ENCODE results near the gene PRR5L.
A peak's percentile ranks its signal among the peaks of the same experiment; 100 is the strongest.
"Not testable (repeated sequence)": the region's sequence is repeated elsewhere in the genome, so short reads cannot be mapped to it uniquely, and the experiment has no call there.

PRR5L gene

DNA sequence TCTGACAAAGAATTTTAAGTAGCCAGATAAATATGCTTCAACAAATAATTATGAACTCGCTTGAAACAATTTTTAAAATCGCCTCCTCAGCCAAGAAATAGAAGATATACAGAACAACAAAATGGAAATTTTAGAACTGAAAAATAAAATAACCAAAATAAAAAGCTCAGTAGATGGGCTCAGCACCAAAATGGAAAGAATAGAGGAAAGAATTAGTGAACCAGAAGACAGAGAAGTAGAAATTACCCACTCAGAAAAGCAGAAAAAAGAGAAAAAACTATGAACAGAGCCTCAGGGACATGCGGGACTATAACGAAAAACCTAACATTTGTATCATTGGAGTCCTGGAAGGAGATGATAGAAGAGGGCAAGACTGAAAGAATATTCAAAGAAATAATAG lies 14.2 kb upstream of the PRR5L start:
- no peak for DNase-seq

- DNase-seq = no peak
Observed at GRCh38 chr11:36282926-36283325, 13.2 kb upstream of the PRR5L start.

DNA sequence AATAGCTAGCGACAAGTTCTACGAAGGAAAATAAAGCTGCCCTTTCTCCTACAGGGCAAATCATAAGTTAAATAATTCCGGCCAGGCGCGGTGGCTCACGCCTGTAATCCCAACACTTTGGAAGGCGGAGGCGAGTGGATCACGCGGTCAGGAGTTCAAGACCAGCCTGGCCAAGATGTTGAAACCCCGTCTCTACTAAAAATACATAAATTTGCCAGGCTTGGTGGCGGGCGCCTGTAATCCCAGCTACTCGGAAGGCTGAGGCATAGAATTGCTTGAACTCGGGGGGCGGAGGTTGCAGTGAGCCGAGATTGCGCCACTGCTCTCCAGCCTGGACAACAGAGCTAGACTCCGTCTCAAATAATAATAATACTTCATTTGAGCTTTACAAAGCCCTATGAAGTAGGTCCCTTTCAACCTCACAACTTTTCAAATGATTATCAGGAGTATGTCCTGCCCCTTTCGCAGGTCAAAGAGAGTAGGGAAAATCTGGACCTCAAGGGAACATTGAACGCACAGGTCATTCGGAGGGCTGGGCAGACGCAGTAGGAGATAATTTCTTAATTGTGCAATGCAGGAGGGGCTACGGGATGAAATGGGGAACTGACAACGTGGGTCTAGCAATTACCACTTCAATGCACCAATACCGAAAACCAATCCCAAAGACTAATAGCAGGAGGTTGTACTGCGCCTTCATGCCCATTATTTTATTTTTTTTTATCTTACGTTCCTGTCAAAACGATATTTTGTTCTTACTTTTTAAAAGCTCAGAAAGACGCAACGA lies 7.5 kb upstream of the PRR5L start:
- DNase-seq = no peak

- peak; percentile 88 to 95 (median 92) for DNase-seq
Observed at GRCh38 chr11:36289226-36289852, 6.7 kb upstream of the PRR5L start, which contains the start of gene COMMD9. Gene COMMD9, minus strand, starts transcription at chr11:36289424. Its CDS starts 12 bp downstream, at chr11:36289412.

DNA sequence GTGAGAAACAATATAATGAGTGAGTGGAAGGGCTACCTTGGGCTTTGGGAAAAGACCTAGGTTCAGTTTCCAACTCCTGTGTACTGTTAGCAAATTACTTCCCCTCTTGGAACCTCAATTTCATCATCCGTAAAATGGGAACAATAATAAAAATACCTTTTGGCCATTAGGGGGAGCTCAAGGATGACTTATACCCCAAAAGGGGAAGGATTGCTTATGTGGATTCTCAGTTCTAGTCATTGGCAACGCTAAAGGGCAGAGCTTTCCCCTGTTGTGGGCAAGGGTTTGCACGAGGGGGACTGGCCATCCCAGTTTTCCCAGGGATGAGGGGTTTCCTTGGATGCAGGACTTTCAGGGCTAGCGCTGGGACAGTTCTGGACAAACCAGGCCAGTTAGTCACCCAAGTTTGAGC lies 3.8 kb upstream of the PRR5L start:
- DNase-seq = peak in 1 of 5 donors; percentile 70

DNA sequence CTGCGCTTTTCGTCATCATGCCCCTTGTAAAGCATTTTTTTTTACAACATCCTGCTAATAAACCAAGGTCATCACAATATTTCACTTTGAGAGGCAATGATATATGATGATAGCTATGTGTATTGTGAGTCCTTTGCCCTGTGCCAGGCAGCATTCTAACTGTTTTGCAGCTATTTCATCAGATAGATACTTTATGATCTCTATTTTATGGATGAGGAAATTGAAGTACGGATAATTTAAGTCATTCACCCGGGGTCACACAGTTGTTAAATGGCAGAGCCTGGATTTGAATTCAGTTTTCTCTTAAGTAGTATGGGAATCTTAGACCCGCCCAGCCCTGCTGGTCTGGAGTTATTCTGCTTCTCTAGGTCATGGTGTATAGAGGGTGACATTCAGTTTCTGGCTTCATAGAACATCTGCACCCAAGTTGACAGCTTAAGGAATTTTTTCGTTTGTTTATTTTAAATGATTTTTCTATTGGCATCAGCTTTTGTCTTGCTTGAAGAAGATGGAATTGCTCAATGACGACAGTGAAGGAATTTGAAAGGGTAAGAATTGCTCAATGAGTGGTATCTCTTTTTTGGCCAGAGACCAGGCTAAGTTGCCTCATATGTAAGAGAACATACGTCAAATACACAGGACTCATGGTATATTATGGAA lies 926 bp downstream of the PRR5L start:
- DNase-seq = no peak

GRCh38 chr11:36300650-36301049 lies 4.6 kb downstream of the PRR5L start:
- DNase-seq = no peak

- no peak for DNase-seq
Observed at GRCh38 chr11:36304351-36304750, 8.3 kb downstream of the PRR5L start.

DNA sequence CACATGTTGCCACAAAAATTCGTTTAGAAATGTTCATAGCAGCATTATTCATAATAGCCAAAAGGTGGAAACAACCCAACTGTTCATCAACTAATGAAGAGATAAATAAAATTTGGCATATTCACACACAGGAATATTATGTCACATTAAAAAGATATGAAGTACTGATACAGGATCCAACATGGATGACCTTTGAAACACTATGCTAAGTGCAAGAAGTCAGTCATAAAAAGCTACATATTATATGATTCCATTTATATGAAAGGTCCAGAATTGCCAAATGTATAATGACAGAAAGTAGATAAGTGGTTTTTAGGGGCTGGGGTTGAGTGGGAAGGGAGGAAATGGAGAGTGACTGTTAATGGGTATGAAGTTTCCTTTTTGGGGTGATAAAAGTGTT lies 9.0 kb downstream of the PRR5L start:
- DNase-seq = no peak

DNA sequence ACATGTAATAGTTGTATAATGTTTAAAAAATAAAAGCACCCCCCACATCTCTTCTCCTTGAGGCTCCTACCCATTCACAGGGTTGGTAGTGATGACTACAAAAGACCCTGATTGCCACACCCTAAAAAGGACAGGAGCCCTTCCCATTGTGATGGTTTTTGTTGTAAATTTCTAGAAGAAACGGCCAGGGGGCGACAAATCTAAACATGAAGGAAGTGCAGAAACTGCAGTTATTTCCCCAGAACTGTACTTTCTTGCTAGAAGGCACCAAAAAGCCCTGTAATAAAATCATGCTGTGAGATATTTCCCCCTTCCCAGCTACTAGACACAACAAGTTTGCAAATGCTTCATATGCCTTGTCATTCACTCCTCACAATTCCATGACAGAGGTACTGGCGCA lies 10.8 kb downstream of the PRR5L start:
- peak in 1 of 5 donors; percentile 10 for DNase-seq

DNA sequence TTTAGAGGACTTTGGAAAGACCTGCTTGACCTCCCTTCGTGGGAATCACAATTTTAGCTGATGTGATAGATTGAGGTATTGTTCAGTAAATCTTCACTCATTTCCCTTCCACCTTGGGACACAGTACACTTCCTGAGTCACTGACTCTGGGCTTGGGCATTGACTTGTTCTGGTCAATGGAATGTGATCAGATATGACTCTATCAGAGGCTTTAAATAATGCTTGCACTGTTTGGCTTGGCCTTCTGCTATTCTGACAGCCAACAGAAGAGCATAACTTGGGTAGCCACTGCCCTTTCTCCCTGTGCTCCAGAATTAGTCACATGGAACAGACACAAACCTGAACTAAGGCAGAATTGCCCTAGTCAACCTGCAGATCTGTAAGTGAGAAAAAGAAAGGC lies 12.5 kb downstream of the PRR5L start:
- DNase-seq = no peak

DNA sequence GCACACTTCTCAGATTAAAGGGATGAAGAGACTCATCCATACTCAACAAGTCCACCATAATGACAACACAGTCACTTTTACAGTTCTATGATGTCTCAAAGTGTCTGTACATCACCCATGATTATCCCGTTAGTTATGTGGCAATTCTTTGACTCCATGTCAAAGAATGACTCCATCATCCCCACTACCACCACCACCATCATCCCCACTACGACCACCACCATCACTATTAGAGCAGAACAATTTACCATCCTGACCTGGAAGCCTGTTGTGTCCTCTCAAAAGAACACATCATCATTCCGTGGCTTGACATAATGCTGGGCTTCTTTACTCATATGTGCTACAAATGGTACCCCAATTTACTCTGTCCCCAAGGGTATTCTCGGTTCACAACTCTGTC lies 13.7 kb downstream of the PRR5L start:
- DNase-seq = no peak

DNA sequence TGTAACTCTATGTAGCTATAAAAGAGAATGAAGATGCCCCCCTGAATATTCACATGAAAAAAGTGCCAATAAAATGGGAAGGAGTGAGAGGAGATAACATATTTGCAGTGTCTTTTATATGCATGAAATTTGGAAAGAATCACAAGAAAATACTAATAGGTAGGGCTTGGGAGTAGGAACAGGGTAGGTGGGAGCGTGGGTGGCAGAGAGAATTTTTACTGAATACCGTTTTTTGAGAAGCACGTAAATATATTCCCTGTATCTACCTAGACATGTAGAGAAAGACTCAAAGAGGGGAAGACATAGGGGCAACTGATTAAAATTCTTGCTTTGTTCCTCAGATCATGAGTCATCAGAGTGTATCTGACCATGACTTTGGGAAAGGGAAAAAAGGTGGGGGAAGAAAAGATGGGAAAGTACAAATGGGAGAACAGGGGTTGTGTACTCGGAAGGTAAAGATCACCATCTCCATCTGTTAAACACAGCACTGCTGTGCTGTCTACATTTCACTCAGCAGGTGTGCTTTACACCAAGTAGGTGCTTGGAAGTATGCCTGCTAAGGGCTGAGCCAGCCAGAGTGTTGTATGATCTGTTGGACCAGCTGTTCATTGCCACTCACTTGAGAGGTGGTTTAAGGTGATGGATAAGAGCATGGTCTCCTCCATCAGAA lies 16.0 kb downstream of the PRR5L start:
- no peak for DNase-seq

- DNase-seq = no peak
Observed at GRCh38 chr11:36312611-36313472, 16.8 kb downstream of the PRR5L start.

DNA sequence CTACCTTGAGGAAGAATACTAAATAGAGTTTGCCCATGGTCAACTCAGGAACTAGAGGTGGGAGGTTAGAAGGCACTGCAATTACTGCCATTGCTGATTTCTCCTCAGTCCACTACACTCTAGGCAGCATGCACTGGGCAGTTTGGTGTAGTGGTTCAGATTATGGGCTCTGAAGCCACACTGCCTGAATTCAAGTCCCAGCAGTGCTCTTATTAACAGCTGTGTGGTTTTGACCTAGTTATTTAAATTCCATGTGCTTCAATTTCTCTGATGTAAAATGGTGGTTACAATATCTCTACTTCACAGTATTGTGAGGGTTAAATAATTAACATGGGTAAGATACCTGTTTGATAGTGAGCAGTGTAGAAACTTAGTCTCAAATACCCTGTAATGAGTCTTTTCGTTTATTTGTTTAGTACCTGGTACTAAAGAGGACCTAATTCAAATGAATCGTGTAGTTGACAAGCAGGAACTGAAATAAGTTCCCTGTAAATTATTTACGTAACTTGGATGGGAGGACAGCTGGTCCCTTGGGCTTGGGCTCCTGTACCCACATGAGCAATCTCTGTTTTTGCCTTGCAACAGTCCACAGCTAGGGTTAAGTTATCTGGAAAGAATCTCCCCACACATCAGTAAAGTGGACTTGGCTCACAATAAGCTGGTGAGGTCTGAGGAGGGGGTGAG lies 17.8 kb downstream of the PRR5L start:
- DNase-seq = no peak

DNA sequence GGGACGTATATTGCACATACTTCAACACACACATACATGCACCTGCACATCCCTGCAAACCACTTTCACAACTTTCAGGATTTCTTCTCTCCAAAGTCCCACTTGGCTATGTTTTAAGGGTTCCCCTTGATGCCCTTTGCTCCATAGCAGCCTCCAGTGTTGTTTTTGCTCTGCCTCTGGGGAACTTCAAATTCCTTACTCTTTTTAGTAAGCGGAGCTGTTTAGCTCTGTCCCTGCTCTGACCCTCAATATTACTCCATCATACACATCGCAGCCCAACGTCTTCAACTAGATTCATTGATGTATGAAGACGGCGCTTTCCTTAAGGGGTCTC lies 18.3 kb downstream of the PRR5L start:
- no peak for DNase-seq

GRCh38 chr11:36316049-36316448 lies 20.0 kb downstream of the PRR5L start:
- no peak for DNase-seq

DNA sequence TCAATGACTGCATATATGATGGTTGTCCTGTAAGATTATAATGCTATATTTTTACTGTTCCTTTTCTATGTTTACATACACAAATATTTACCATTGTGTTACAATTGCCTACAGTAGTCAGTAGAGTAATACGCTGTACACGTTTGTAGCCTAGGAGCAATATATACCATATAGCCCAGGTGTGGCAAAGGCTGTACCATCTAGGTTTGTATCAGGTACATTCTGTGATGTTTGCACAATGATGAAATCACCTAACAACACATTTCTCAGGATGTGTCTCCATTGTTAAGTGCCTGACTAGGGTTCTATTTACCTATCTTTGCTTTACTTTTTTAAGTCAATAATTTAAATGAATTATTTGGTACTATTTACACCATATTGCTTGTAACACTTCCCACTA lies 21.9 kb downstream of the PRR5L start:
- DNase-seq = no peak

GRCh38 chr11:36324956-36325355 lies 28.9 kb downstream of the PRR5L start:
- not testable (repeated sequence) for DNase-seq

DNA sequence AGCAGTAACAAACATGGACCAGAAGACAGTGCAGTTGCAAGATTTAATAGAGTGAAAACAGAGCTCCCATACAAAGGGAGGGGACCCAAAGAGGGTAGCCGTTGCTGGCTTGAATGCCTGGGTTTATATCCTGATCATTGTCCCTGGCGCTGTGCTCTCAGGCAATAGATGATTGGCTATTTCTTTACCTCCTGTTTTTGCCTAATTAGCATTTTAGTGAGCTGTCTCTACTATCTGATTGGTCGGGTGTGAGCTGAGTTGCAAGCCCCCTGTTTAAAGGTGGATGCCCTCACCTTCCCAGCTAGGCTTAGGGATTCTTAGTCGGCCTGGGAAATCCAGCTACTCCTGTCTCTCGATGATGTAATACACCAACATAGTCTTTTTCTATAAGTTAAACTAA lies 29.3 kb downstream of the PRR5L start:
- not testable (repeated sequence) for DNase-seq

DNA sequence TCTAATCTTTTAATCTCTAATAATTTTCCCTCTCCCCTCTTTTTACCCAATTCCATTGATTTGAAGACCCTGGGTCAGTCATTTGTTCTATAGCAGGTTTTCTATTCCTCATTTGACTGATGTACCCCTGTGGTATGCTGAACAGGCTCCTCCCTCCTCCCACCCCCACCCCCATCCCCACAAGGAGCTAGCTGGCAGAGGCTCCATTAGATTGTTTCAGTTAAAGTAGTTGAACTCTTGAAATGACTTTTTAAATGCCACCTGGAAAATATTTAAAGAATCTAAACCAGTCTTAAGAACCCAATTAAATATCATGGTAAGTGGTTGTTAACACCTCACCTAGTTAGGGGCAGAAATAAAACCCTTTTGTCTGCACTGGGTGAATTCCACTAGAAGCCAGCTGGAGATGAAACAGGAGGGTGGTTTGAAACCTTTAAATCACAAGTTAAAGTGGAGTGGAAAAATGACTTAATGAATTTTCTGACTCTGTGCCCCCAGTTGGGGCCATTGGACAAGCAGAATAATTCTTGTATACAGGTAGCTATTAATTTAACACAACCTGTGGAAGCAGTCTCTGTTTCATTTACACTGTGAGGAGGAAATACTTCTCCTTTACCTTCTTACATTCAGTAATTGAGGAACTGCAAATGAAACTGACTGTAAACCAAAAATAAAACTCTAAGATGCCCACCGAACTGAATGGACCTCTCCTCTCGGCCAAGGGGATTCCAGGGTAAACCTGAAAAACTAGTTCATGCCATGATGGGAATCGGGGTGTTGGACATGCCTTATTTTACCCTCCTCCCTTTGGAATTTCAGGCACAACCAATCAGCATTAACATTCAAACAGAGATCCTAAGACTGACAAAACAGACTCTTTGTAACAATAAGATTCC lies 30.7 kb downstream of the PRR5L start:
- no peak for DNase-seq

Measured in T-helper 1 cell (primary cell).